GOT3 (cell line): Measurements from ENCODE around the gene PRKAR1B.
A peak's percentile ranks its signal among the peaks of the same experiment; 100 is the strongest.
"Not testable (repeated sequence)": the region's sequence is repeated elsewhere in the genome, so short reads cannot be mapped to it uniquely, and the experiment has no call there.

ENCODE experiments used
- DNase-seq: peaks from one replicate; lab custom pipeline; 2025; ENCODE audit warnings: mixed read lengths; lab: John Stamatoyannopoulos, UW

PRKAR1B gene

DNA sequence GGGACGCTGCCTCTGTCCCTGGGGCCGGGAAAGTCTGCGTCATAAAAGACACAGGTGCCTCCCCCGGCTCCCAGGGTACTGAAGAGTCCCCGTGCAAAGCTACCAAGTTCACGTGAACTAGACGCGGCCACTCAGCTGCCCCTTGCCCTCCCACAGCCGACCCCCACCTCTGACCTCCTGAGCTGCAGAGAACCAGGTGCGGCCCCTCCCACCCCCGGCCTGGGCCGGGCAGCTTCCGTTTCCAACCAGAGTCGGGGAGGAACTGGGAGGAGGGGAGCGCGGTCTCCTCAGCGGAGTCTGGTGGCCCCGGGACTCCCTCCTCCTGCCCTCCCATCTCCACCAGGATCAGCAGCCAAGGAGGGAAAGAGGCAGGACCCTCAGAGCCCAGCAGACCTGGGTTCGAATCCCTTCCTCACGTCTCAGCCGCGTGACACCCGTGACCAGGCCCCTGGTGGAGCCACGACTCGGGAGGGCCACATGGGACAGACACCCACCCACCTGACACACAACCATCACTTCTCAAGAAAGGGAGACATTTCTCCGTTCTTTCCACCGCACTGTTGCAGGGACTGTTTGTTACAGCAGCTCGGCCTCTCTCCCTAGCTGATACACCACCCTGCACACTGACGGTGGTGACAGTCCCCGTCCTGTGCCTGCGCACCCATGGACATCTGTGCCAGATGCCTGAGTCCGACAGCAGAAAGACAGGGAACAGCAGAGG is 170.1 kb downstream of the PRKAR1B start:
- no peak for DNase-seq

DNA sequence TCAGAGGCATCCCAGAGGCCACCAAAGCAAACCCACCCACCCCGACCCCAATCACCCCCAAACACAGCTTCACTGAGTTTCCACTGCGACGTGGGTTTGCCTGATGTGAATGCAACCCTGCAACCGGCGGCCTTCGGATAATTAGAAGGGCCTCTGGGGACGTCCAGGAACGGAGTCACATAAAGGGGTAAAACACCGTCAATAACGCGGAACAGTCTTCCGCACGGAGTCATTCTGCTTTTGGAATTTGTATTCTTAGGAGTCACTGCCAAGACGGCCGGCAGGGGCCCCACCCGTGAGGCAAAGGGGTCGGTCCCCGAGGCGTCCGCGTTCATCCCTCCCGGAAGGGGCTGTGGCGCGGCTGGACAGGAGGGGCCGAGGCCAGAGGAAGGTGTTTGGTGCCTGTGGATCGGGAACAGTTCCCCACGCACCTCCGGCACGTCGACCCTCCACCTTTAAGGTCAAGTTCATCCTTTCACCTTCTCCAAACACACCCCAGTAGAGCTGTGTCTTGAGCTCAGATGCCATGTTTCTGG is 170.7 kb downstream of the PRKAR1B start:
- no peak for DNase-seq

DNA sequence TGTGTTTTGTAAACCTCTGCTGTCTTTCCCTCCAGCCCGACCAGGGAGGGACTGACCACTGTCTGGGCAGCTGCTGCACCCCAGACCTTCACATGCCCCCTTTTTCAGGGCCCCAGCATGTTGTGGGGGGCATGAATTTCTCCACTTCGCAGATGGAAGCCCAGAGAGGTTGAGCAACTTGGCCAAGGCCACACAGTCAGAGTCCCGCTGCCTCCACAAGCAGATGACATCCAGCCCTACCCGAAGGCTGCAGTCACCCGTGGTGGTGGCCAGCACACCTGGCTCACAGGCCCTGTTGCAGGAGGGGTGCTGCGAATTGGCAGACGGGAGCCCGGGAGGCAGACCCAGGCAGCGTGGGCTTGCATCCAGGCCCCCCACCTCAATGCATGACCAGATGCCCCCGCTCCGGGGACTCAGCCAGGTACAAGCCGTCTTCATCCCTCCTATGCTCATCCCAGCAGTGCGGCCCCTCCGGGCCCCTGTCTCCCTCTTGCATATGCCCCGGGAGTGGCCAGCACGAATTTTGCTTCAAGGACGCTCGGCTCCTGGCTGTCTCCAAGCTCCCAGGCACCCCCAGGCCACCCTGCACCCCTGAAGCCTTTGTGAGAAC is 171.4 kb downstream of the PRKAR1B start:
- no peak for DNase-seq

DNA sequence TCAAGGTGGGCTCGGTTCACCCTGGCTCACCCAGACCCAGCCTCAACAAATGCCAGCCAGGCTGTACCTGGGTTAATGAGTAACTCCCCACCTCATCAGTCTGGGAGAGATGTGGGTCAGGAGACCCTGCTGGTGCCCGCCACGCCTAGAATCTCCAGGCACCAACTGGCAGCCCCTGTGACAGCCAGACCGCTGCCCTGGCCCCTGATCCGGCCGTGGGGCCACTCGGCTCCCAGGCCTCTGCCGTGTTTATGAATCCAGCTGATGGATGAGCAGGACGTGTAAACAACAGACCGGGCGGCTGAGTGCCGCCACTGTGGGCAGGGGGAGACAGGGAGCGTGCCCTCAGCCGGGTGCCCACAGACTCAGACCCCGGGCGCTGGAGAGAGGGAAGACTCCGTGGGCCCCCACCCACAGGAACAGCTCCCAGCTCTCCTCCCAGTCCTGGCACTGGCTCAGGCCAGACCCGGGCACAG is 173.4 kb downstream of the PRKAR1B start:
- no peak for DNase-seq

DNA sequence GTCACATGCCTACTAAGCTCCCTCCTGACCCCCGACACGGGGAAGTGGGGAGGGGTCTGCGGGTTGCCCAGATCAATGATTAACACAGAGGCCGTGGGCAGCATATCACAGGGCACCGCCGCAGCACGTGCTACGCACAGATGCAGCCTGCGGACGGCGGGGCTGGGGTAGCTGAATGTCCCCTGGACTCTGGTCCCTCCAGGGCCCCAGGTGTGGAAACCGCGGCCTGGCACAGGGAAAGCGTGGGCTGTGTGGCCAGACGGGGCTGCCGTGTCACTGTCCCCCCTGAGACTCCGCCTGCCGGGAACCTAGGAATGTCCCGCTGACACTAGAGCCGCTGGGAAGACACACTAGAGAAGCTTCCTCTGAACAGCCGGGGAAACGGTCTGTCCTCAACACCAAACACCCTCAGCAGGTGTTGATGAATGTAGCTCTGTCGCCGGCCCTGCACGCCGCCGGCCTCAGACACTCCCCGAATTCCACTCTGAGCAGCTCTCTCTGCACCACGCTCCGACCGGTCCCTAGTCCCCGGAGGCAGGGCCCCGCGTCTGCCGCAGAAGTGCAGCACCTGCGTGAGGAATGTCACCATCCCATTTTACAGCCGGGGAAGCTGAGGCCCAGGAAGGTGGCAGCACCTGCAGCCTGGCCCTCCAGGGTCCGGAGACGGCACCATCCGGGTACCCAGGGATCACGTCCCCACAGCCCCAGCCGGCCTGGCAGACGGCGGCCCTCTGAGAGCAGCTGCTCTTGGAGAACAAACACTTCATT is 174.0 kb downstream of the PRKAR1B start:
- DNase-seq: no peak

DNA sequence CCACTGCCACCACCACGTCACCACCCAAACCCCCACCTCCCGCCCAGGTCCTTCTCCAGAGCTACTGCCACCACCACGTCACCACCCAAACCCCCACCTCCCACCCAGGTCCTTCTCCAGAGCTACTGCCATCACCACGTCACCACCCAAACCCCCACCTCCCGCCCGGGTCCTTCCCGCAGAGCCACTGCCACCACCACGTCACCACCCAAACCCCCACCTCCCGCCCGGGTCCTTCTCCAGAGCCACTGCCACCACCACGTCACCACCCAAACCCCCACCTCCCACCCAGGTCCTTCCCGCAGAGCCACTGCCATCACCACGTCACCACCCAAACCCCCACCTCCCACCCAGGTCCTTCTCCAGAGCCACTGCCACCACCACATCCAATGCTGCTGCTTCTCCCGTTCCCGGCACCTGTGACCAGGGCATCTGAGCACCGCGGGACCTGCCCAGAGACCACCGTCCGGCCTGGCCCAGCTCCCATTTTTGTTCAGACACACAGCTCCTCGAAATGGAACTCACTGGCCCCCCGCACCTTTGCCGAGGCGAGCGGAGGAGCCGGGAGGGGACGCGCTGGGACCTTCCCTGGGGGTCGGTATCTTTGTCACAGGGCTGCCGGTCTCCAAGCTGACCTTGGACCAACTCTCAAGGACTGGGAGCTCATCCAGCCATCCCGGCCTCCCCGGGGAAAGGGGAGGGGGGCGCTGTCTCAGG is 174.8 kb downstream of the PRKAR1B start:
- DNase-seq: not testable (repeated sequence)

DNA sequence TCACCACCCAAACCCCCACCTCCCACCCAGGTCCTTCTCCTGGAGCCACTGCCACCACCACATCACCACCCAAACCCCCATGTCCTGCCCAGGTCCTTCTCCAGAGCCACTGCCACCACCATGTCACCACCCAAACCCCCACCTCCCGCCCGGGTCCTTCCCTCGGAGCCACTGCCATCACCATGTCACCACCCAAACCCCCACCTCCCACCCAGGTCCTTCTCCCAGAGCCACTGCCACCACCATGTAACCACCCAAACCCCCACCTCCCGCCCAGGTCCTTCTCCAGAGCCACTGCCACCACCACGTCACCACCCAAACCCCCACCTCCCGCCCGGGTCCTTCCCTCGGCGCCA is 175.5 kb downstream of the PRKAR1B start:
- not testable (repeated sequence) for DNase-seq

DNA sequence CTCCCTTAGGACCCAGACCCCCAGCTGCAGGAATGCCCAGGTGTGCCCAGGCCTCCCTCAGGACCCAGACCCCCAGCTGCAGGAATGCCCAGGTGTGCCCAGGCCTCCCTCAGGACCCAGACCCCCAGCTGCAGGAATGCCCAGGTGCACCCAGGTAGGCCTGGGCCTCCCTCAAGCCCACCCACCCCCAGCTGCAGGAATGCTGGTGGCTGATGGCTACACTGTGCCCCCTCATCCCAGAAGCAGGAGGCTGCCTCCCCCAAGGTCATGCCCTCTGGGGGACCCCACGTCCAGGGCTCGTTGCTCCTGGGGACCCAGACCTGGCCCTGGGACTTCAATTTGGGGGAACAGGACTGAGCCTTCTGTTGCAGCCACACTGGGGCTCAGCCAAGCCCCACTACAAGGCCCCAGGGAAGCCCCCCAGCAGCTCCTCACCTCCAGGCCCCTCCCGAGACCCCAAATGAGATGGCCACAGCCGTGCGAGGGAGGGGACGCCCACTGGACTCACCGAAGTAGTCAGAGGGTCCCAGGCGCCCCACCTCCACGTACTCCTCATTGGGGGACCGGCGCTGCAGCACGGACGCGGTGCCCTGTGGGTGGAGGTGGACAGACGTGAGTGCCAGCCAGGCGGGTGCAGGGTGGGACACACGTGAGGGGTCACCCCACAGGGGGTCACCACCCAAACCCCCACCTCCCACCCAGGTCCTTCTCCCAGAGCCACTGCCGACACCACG is 176.0 kb downstream of the PRKAR1B start:
- DNase-seq: no peak

DNA sequence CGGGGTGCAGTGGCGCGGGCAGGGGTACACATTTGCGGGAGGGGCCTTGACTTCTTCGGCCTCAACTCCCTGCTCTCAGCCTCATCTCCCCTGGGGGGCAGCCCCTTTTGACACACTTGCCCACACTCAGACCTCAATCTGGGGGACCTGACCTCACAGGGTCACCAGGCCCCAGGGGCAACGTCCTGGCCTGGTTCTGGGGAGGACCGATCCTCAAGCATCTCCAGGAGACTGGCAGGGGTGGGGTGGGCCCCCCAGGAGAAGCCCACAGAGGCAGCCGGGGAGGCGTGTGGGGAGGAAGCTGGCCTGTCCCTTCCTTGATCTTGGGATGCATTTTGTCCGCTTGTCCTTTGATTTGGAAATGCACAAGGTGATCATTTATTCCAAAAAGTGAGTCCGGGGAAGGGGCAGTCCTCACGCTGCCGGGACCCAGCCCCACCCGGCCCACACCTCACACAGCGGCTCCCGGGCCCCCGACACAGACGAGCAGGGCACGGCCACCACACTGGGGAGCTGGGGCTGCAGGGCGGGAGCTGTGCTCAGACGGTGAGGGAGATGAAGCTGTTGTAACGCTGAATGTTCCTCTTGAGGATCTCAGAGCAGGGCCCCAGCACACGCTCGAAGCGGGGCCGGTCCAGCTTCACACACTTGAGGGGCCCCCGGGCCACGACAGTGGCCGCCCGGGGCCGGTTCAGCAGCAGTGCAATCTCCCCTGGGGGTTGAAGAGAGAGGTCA is 177.0 kb downstream of the PRKAR1B start:
- no peak for DNase-seq

DNA sequence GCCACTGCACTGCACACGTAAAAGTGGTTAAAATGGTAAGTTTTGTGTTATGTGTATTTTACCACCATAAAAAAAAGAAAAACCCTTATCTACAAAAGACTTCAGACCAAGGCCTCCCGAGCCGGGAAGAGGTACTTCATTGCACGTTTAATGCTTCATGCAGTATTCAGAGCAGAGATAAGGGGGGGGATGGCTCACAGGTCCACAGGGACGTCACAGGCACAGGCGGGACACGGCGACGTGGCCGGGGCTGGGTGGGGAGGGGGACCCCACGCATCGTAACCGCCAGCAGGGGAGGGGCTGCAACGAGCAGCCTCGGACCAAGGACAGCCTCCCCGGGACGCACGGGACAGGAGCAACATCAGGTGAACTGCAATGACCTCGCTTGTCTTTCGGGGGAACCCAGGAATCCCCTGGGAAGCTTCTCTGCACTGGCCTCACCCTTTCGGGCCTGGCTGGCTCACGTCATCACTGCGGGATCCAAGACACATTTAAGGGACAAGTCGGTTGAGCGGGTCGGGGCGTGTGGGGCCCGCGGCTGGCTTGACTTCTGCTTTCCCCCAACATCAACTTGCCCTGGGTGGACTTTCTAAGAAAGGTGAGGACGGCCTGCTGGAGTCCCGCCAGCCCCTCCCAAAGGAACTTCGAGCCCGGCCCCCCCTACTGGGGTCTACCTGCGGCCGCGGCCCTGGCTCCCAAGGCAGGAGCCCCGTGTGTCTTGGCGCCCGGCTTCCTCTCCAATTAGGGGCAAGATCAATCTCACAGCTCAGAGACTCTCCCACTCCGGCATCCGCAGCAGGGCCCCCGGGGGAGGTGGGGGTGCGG is 177.8 kb downstream of the PRKAR1B start:
- DNase-seq: no peak

DNA sequence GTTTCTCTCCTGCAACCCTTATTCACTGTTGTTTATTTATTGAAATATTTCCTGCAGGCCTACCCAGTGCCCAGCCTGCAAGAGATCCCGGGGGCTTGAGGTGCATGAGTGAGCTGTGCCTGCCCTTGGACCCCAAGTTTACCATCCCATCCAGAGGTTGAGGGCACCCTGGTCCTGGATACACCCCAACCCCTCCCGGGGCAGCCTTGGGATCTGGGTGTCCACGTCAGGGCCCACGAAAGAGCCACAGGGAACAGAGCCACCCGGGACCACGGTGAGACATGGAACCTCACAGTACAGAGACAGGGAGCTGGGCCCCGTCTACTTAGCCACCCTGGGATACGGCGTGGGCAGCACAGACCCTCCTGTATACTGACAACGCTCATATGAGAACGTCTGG is 178.7 kb downstream of the PRKAR1B start:
- DNase-seq: no peak

DNA sequence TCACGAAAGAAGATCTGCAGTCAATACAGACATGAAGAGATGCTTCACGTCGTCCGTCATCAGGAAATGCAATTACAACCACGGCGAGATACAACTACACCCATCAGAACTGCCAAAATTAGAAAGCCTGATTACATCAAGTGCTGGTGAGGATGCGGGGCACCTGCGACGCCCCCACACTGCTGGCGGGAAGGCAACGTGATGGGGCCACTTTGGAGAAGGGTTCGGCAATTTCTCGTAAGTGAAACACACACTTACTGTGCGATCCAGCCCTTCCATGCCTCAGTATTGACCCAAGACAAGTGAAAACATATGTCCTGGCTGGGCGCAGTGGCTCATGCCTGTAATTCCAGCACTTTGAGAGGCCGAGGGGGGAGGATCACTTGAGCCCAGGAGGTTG is 181.6 kb downstream of the PRKAR1B start:
- DNase-seq: no peak

DNA sequence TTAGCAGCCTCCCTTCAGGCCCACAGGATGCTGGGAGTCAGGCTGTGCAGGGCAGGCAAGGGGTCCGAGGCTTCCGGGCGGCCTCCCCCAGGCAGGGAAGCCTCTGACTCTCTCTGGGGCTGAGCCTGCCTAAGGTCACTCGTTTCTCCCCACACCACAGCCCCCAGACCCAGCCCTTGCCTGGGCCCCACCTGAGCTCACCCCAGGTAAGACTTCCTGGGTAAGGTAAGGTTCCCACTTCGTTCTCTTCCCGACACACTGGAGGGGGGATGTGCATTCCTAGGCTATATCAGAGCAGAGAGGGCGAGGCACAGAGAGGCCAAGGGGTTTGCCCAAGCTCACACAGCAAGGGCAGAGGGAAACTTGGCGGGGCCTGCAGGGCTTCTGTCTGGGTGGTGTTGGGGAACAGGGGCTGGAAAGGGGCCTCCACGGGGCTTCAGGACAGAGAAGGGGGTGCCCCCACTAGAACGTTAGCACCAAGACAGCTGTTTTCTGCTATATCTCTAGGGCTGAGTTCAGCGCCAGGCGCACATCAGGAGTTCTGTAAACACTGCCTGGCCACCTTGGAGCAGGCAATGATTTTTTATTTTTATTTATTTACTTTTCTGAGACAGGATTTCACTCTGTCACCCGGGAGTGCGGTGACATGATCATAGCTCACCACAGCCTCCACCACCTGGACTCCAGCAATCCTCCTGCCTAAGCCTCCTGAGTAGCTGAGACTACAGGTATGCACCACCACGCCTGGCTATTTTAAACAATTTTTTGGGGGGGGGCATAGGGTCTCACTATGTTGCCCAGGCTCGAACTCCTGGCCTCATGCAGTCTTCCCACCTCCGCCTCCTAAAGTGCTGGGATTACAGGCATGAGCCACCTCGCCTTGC is 182.5 kb downstream of the PRKAR1B start:
- no peak for DNase-seq

DNA sequence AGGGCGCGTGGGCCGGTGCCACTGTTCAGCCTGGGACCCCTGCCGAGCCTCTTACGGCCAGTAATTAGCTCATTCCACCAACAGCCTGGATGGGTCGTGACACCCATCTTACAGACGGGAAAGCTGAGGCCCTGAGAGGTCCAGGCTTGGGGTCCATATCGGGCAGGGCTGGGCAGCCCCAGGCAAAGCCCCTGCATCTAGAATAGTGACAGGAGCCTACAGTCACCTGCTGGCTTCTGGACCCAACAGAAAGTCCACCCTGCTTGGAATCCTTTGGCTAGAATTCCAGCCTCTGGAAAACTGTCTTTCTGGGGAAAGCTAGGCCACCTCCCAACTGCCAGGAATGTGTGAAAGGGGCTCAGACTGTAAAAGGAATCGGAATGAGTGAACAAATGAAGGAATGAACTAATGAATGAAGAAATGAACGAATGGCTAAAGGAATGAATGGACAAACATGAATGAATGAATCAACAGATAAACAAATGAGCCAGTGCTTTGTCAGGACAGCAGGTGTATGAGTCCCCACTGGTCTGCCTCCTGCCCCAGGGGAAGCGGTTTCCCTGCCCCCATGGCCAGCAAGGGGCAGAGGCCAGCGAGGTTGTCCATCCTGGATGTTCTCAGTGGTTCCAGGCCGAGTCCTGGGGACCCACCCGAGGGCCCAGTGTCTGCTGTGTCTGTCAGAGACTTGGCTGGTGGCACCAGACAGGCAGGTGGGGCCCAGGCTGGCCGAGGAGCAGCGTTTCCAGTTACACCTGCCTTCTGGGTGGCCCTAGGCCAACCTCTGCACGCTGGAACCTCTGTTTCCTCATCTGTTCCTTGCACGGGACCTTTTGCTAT is 183.4 kb downstream of the PRKAR1B start:
- no peak for DNase-seq

DNA sequence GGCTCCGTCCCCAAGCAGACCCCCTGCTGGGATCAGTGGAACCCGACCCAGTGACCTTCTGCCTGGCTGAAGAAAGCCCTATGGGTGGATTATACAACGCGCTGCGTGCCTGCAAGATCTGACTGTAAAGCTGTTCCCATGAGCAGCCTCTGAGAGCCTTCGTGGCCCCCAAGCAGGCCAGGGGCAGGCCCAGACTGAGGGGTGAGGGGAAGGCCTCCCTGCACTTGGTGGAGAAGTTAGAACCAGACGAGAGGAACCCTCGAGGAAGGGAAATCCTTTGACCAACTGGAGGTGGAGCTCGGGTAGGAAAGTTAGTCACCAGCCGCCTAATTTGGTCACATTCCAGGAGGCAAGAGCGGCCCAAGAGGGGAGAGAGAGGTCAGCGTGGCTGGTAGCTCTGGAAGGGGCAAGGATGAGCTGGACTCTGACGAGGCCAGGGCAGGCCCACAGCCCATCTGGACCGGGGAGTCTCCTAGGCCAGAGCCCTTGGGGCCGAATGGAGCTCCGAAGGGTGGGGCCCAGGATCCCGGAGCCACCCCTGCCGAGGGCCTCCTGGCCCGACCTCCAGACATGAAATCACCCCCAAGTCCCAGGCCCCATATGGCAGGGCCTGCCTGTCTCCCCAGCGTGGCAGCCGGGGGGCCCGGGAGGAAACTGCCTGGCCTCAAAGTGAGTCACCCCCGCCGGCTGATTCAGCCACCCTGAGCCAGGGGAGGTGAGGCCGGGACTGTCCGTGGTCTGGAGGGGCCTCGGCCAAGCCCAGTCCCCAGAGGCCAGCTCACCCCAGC is 184.2 kb downstream of the PRKAR1B start:
- DNase-seq: peak; percentile 96

DNA sequence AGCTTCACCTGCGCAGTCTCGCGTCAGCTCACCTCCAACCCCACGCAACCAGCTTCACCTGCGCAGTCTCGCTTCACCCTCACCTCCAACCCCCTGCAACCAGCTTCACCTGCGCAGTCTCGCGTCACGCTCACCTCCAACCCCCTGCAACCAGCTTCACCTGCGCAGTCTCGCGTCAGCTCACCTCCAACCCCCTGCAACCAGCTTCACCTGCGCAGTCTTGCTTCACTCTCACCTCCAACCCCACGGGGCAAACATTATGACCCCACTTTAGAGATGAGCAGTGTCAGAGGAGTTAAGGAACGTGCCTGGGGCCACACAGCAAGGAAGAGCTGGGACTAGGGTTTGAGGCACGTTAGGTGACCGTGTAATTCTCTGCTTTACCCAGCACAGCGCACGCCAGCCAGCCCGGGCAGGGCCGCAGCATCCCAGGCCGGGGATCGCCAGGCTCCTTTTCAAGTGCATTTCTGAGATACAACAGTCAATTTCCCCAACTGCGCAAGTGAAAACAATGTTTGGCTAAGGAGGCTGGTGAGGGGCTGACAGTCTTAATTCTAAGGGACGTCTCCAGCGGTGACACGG is 184.9 kb downstream of the PRKAR1B start:
- no peak for DNase-seq

DNA sequence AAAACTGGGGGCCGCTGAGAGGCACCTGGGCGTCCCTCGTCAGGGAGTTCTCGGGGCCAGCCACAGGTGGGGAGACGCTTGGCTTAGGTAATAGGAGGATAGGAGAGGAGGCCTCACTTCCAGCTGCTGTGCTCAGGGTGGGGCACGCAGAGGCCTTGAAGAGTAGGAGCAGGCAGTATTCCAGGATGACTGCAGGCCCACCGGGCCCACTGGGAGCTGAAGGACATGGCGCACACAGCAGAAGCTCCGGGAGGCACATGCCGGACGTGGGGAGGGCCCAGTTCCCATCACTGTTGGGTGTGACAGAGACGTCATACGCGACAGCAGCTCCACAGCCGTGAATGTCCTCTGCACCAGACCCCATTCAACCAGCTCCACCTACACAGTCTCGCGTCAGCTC is 185.4 kb downstream of the PRKAR1B start:
- DNase-seq: no peak
